Suprapubic skin (tissue), 4 donors: ENCODE data around the gene LGI4.

Source experiments
- CTCF ChIP-seq, 2 donors: fragments of 200-600 bp in 1 of 2; fragments of 450-650 bp in 1 of 2; sonication (generic) in 1 of 2; IDR thresholded peaks; one replicate each; pipeline ENCODE4 v1.5.1; 2016 to 2019; ENCODE audit warnings: antibody characterized with exemption in 2 of 2, mild to moderate bottlenecking in 1 of 2, moderate library complexity in 1 of 2
- EP300 ChIP-seq: sonication (generic); formaldehyde crosslinking; IDR thresholded peaks from one replicate; pipeline ENCODE4 v1.6.1; 2017; ENCODE audit warnings: antibody characterized with exemption
- POLR2A ChIP-seq, 2 donors: fragments of 450-650 bp; IDR thresholded peaks; one replicate each; pipeline ENCODE4 v1.6.1; 2017; ENCODE audit warnings: antibody characterized with exemption in 2 of 2, mild to moderate bottlenecking in 2 of 2, moderate library complexity in 2 of 2
- POLR2AphosphoS5 ChIP-seq, 3 donors: sonication (generic); formaldehyde crosslinking; IDR thresholded peaks; one replicate each; pipeline ENCODE4 v1.6.1; 2017; ENCODE audit warnings: antibody characterized with exemption in 3 of 3

- TF ChIP-seq CTCF (IDR thresholded peaks at IDR 0.05) (no peak), POLR2A (IDR thresholded peaks at IDR 0.05) (no peak), POLR2AphosphoS5 (IDR thresholded peaks at IDR 0.05) (no peak), EP300 (no peak)
Measured at GRCh38 chr19:35098413-35099049, 36.3 kb downstream of the LGI4 start.
